CD4-positive, alpha-beta T cell treated with Interleukin-10 for 1 hour (primary cell): ENCODE results near the gene SLC26A9.
A peak's percentile ranks its signal among the peaks of the same experiment; 100 is the strongest.

Experiments used
- DNase-seq: peaks from one replicate; pipeline ENCODE4 v3.0.0-alpha.2; 2020

The SLC26A9 gene, protein sequence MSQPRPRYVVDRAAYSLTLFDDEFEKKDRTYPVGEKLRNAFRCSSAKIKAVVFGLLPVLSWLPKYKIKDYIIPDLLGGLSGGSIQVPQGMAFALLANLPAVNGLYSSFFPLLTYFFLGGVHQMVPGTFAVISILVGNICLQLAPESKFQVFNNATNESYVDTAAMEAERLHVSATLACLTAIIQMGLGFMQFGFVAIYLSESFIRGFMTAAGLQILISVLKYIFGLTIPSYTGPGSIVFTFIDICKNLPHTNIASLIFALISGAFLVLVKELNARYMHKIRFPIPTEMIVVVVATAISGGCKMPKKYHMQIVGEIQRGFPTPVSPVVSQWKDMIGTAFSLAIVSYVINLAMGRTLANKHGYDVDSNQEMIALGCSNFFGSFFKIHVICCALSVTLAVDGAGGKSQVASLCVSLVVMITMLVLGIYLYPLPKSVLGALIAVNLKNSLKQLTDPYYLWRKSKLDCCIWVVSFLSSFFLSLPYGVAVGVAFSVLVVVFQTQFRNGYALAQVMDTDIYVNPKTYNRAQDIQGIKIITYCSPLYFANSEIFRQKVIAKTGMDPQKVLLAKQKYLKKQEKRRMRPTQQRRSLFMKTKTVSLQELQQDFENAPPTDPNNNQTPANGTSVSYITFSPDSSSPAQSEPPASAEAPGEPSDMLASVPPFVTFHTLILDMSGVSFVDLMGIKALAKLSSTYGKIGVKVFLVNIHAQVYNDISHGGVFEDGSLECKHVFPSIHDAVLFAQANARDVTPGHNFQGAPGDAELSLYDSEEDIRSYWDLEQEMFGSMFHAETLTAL

GRCh38 chr1:205943245-205943644, at the start of gene SLC26A9:
Gene SLC26A9 (minus strand): TSS chr1:205943456. CDS start chr1:205935820, 7,636 bp downstream.
- no peak for DNase-seq

GRCh38 chr1:205992218-205992882, 49.1 kb upstream of the SLC26A9 start:
- DNase-seq: no peak

GRCh38 chr1:205991237-205991636, 48.0 kb upstream of the SLC26A9 start:
- no peak for DNase-seq

- DNase-seq: no peak
Observed at GRCh38 chr1:205990226-205990625, 47.0 kb upstream of the SLC26A9 start.

DNA sequence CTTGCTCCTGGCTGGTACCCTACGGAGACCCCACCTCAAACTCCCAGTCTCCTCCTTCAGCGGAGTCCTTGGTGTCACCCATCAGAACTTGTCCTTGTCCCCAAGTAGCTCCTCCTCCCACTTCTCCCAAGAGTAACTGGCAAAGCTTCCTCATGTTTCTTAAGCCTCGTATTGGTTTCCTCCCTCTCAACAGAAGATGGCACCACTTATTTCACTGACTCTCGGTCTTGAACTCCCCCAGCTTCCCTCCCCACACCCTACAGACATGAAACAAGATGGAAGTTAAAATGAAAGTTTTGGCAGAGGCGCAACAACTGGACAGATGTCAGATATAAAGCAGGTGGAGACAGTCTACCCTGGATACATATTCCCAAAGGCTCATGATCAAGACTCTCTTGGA, 46.5 kb upstream of the SLC26A9 start:
- no peak for DNase-seq

GRCh38 chr1:205988585-205988995, 45.3 kb upstream of the SLC26A9 start:
- DNase-seq: no peak

DNA sequence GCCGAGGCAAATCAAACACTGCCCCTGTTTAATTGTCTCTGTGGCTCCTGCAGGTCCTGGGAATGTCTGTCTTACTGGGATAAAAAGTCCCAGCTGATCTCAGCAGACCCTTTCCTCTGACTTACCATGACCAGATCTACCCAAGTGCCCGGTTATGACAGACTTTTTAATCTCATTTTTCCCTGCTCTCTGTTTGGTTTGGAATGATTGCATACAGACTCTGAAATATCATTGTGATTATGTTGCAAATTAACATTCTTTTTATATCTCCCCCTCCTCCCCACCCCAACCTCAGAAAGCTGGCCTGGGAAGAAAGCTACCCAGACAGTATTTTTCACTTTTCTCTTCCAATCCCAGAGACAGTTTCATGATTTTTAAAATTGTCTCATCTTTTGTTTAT, 43.6 kb upstream of the SLC26A9 start:
- DNase-seq: no peak

DNA sequence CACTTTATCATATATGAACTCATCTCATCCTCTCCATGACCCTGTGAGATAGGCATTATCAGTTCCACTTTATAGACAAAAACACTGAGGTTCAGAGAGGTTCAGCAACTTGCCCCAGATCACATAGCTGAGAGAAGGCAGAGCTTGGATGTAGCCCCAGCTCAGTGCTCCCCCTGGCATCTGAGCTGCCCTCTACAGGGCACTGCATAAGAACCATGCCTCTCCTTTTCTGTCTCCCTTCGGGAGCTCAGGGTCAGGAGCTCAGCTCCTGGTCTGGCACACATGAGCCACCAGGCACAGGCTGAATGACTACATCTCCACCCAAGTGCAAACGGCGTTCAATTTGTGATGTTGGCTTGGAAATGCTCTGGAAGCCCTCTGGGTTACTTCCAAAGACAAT, 43.0 kb upstream of the SLC26A9 start:
- no peak for DNase-seq

GRCh38 chr1:205985330-205986005, 42.2 kb upstream of the SLC26A9 start:
- no peak for DNase-seq

GRCh38 chr1:205983925-205984725, 40.9 kb upstream of the SLC26A9 start:
- peak; percentile 7 for DNase-seq

GRCh38 chr1:205981257-205981656, 38.0 kb upstream of the SLC26A9 start:
- no peak for DNase-seq

DNA sequence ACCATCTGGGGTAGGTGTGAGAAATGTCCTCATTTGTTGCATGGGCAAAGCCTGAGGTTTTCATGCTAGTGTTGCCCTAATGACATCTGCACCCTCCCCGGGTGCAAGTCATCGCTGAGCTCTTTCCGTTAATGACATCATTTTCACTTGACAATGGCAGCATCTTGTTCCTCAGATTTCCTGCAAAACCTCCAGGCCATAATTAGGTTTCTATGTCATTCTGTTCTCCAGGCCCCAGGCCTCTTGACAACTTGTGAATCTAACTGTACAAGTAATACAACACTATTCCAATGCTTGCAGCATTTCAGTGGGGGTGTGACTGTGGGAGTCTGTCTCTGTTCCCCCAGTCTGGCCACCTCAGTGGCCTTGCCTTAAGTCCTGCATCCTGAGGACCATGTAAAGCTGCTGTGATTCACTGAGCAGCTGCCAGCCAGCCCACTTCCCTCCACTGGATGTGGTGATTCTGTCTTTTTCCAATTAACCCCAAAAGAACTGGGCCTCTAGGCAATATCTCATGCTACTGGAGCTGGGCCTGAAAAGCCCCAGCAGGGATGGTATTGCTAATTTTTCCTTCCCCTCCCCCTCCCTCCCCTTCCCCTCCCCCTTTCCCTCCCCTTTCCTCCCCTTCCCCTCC, 37.1 kb upstream of the SLC26A9 start:
- no peak for DNase-seq

DNA sequence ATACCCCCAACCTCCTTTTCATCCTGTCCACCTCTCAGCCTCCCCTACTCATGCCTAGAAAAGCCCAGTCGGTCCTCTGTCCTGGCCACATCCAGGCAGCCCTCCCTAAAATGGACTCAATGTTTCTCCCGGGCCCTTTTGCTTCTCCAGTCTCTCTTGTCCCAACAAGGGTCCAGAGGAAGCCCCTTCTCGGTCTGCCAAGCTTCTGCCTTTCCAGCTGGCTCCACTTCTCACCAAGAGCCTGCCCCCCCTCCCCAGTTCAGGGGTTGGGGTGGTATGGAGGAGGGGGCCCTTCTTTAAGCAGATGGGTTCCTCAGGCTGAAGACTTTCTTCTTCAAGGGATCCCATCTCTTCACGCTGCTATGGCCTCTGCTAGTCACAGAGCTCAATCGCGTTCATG, 36.0 kb upstream of the SLC26A9 start:
- no peak for DNase-seq

DNA sequence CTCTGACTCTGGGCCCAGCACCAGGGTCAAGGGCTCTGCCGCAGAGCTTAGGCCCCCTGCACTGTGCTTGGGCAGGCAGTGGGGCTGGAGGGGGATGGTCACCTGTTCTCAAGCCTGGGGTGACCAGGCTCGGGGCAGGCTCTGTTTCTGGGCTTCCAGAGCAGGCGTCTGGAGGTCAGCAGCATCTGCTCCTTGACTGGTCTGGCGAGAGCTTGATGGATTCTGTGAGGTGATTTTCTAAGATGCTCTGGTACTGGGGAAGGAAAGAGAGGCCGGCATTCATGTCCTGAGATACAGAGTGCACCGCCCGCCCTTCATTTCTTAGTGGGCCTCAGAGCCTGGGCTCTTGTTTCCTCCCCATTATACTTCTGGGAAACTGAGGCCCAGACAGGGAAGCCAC, 35.4 kb upstream of the SLC26A9 start:
- no peak for DNase-seq

DNA sequence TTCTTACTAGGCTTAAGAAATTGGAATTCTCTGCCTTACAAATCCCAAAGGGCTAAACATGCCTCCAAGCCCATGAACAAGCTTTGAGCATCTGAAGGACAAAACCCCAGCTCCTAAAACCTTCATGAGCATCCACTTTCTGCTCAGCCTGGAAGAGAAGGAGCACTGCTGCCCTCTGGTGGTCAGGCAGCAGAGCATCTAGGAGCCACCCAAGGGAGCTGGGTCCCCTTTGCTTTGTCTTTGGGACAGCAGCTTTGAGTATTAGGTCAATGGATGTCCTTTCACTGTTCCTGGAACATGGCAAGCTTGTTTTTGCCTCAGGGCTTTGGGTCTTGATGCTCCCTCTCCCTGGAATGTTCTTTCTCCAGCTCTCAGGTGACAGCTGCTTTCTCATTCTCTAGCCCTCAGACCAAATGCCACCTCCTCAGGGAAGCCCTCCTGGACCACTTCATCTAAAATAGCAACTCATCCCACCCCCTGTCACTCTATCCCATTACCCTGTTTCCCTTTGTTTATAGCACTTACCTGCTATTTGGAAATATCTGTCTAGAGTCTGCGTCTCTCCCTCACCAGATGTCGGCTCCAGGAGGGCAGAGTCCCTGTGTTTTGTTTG, 34.3 kb upstream of the SLC26A9 start:
- peak; percentile 73 for DNase-seq

DNA sequence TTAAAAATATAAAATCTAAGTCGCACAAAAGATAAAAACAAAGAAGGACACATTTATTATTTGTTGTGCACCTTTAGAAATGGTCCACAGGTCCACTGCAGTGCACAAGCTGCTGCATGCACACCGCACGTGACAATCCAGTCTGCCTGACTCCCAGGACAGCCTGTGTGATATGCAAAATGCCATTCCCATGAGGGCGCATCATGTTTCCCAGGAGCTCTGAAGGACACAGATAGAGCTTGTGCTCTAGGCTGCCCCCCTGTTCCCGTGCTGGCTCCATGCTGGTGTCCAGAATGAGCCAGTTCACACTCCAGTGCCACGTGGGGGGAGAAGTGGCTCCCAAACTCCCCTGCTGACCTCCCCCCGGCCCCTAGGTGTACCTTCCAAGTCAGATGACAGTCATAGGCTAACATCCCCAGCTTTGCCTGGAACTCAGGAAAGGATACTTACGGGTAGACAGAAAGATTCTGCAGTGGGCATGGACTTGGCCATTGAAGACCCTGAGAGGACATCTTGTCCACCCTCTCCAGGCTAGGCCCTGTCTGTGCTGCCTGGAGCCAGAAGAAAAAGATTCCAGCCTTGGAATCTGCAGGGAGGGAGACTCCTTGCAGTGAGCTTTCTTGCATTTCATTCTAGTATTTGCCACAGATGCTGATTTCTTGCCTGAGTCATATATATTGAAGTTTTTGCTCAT, 33.6 kb upstream of the SLC26A9 start:
- no peak for DNase-seq

DNA sequence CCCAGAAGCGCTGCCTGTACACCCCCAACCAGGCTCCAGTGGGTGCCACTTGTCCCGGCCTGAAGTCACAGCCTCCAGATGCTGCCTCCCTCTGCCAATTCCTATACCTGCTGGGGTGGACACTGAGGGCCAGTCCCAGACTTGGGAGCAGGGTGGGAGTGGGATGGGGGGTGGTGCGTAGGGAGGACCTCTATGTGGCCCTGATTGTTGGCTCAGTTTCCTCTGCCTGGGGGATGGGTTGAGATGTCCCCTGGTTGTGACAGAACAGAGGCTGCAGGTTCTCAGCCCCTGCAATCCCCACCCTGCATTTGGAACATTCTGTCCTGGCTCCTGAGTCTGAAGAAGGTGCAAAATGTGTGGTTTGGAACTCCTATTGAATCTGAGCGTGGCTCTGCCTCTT, 32.8 kb upstream of the SLC26A9 start:
- DNase-seq: no peak

DNA sequence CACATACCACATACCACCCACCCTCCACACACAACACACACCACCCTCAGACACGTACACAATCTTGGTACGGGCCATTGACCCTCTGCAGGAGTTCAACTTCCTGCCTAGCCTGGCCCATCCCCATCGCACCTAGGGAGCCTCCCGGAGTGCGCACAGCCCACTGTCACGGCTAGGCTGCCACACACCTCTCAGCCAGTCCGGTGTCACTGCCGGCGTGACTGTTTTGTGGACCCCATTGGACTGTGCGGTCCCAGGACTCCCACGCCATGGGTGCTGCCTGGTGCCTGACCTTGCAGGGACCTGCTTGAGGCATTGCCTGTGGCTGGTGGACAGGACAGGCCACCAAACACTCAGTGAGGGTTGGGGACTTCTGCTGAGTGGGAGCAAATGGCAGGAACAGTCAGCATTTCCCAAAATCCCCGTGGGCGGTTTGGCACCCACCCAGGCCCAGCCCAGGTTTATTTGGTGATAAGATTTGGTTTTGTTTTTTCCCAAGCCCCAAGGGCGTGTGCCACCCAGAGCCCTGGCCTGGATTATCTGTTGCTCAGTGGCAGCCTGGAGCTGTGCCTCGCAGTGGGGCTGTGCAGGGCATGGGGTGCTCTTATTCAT, 32.2 kb upstream of the SLC26A9 start:
- no peak for DNase-seq

DNA sequence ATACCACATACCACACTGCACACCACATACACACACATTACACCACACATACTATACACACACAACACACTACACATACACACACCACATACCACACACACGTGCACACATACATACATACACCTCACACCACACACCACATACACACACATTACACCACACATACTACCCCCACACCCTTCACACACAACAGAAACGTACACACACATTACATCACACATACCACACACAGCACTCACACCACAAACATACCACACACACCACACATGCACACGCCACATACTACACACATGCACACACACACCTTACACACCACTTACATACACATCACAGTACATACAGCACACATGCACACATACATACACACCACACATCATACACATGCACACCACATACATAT, 31.5 kb upstream of the SLC26A9 start:
- no peak for DNase-seq
